ENCODE data around the gene INPP4B.

The INPP4B gene

GRCh38 chr4:142866685-142867084 lies 20.6 kb upstream of the INPP4B start:
- TF ChIP-seq, protein P1, sequence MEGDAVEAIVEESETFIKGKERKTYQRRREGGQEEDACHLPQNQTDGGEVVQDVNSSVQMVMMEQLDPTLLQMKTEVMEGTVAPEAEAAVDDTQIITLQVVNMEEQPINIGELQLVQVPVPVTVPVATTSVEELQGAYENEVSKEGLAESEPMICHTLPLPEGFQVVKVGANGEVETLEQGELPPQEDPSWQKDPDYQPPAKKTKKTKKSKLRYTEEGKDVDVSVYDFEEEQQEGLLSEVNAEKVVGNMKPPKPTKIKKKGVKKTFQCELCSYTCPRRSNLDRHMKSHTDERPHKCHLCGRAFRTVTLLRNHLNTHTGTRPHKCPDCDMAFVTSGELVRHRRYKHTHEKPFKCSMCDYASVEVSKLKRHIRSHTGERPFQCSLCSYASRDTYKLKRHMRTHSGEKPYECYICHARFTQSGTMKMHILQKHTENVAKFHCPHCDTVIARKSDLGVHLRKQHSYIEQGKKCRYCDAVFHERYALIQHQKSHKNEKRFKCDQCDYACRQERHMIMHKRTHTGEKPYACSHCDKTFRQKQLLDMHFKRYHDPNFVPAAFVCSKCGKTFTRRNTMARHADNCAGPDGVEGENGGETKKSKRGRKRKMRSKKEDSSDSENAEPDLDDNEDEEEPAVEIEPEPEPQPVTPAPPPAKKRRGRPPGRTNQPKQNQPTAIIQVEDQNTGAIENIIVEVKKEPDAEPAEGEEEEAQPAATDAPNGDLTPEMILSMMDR (IDR thresholded peaks at IDR 0.05), result no peak
- TF ChIP-seq ZFX (IDR thresholded peaks at IDR 0.05; ENCODE audit: borderline replicate concordance), result no peak

GRCh38 chr4:142861351-142861750 lies 15.2 kb upstream of the INPP4B start:
- no peak overlapping the region for H3K27ac ChIP-seq
- TF ChIP-seq ZFX (IDR thresholded peaks at IDR 0.05; ENCODE audit: borderline replicate concordance), result no peak
- TF ChIP-seq, protein P1 (IDR thresholded peaks at IDR 0.05), result no peak

More at GRCh38 chr4:142866685-142867084, 20.6 kb upstream of the INPP4B start:
- no peak overlapping the region for H3K27ac ChIP-seq

GRCh38 chr4:142858965-142859364 lies 12.9 kb upstream of the INPP4B start:
- H3K27ac ChIP-seq, result no peak overlapping the region
- TF ChIP-seq ZFX (IDR thresholded peaks at IDR 0.05; ENCODE audit: borderline replicate concordance), result no peak
- TF ChIP-seq, protein P1 (IDR thresholded peaks at IDR 0.05), result no peak

- no peak overlapping the region for H3K27ac ChIP-seq
- TF ChIP-seq, protein P1 (IDR thresholded peaks at IDR 0.05), result no peak
- no peak for TF ChIP-seq ZFX (IDR thresholded peaks at IDR 0.05; ENCODE audit: borderline replicate concordance)
These were observed 12.3 kb upstream of the INPP4B start for GRCh38 chr4:142858446-142858845.

DNA sequence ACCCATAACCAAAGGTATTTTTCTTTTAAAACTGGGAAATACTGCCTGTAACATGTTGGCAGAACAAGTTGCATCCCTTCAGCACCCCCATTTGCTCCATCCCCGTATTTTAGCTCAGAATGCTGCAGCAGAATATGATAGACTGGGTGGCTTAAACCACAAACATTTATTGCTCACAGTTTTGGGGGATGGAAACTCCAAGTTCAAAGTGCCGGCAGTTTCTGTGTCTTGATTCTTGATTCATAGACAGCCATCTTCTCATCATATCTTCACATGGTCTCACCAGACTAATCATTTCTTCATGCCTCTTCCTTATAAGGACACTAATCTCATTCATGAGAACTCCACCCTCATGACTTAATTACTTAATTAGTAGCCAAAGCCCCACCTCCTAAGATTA lies 10.5 kb upstream of the INPP4B start:
- TF ChIP-seq ZFX (IDR thresholded peaks at IDR 0.05; ENCODE audit: borderline replicate concordance), result no peak
- TF ChIP-seq, protein P1 (IDR thresholded peaks at IDR 0.05), result no peak
- no peak overlapping the region for H3K27ac ChIP-seq

GRCh38 chr4:142850478-142850877 lies 4.4 kb upstream of the INPP4B start:
- no peak overlapping the region for H3K27ac ChIP-seq
- no peak for TF ChIP-seq ZFX (IDR thresholded peaks at IDR 0.05; ENCODE audit: borderline replicate concordance)
- TF ChIP-seq, protein P1 (IDR thresholded peaks at IDR 0.05), result peak; percentile 36

DNA sequence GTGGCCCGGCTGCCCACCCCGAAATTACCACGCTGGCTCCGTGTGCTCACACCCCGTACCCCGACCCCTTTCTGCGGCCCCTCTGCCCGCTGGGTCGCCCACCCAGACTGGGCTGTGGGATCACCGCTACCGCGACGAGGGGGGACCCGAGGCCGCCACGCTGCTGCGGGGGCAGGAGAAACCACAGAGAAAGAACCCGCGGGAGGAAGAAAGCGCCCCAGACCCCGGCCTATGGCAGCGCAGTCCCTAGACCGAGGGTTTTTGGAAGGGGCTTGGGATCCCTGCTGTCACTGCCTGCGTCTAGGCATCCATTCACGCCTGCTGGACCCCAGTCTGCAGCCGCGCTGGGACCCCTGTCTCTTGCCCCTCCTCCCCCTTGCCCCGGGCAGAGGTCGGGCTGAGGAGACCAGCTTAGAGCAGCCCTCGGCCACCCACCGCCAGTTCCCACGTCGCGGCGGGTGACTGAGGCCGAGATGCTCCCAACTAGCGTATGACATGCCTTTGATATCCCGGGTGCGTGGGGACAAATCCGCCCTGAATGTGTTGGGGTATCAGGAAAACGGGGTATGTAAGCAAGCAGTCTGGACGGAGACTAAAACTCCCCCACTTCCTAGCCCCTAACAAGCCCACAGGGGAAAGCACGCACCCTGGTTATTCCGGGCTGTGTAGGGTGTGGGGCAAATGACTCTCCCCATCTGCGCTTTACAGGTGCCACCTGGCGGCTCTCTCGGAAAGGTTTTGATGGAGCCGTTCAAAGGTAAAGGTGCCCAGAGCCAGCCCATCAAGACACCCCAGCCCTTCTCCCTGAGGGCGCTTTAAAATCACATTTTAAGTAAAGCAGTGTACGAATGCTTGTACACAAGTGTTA lies 862 bp upstream of the INPP4B start:
- H3K27ac ChIP-seq, result peak overlapping the region; percentile 22; the same call in 1 of the 2 replicates
- TF ChIP-seq ZFX (IDR thresholded peaks at IDR 0.05; ENCODE audit: borderline replicate concordance), result no peak
- TF ChIP-seq, protein P1 (IDR thresholded peaks at IDR 0.05), result peak; percentile 80

All from 22Rv1 (cell line).